A549 (cell line): Measurements from ENCODE around the gene RGS21. TPM values are rescaled to one million over a fixed set of nuclear protein-coding genes. Genes with fewer than 3 reads are reported as not detected.
A peak's percentile ranks its signal among the peaks of the same experiment; 100 is the strongest.
"Not testable (repeated sequence)": the region's sequence is repeated elsewhere in the genome, so short reads cannot be mapped to it uniquely, and the experiment has no call there.

Experiments
- ATAC-seq, 2 experiments: fragments of 200-7000 bp in 1 of 2; fragments of >200 bp in 1 of 2; cut with Nextera tagmentation in 1 of 2; cut with Tn5 transposase in 1 of 2; 3 replicates each; pipeline versions ENCODE4 v1.8.0 to v1.9.1; 2018 to 2020; ENCODE audit warnings: mild to moderate bottlenecking in 1 of 2, moderate library complexity in 1 of 2
- CTCF ChIA-PET: fragments of 300-600 bp; sonication (Branson Sonifier 250); formaldehyde crosslinking; extraction: SDS; loops from one replicate; lab custom pipeline; 2021; ENCODE audit warnings: antibody characterized with exemption, inconsistent platforms; lab: Yijun Ruan, JAX
- POLR2A ChIA-PET: fragments of 350-600 bp; formaldehyde crosslinking; extraction: SDS; loops from one replicate; lab custom pipeline; 2021; ENCODE audit warnings: antibody characterized with exemption, inconsistent platforms; lab: Yijun Ruan, JAX
- DNase-seq, 2 experiments: peaks; one replicate each; pipeline versions ENCODE4 v3.0.0 to v3.0.0-alpha.2; 2011 to 2016; ENCODE audit warnings: low read depth in 1 of 2, low spot score in 1 of 2
- FAIRE-seq: peaks from 2 replicates; lab custom pipeline; 2011; peaks lifted over from hg19 to GRCh38; lab: Jason Lieb, UNC
- H3K27ac ChIP-seq, 2 experiments: fragments of >200 bp; sonication (Bioruptor Twin); formaldehyde crosslinking; 3 replicates each; pipeline ENCODE4 v1.5.1; 2016 to 2017
- H3K4me1 ChIP-seq: fragments of >200 bp; sonication (Bioruptor Twin); formaldehyde crosslinking; 3 replicates; pipeline ENCODE4 v1.6.1; 2016
- H3K4me2 ChIP-seq: fragments of >200 bp; sonication (Bioruptor Twin); formaldehyde crosslinking; 3 replicates; pipeline ENCODE4 v1.6.1; 2016
- H3K4me3 ChIP-seq: fragments of >200 bp; sonication (Bioruptor Twin); formaldehyde crosslinking; 3 replicates; pipeline ENCODE4 v1.5.1; 2016
- H3K9me3 ChIP-seq: fragments of >200 bp; sonication (Bioruptor Twin); formaldehyde crosslinking; 3 replicates; pipeline ENCODE4 v1.6.1; 2016
- FOXS1 ChIP-seq: fragments of 250-450 bp; sonication (Bioruptor Pico); IDR thresholded peaks from 2 replicates; pipeline ENCODE4 v1.5.0; 2020; ENCODE audit warnings: mild to moderate bottlenecking, moderate library complexity
- GATA3 ChIP-seq: IDR thresholded peaks from 2 replicates; pipeline ENCODE4 v1.6.1; 2012; ENCODE audit warnings: borderline replicate concordance
- HES2 ChIP-seq: fragments of >200 bp; sonication (Bioruptor Twin); formaldehyde crosslinking; IDR thresholded peaks from 2 replicates; pipeline ENCODE4 v1.6.1; 2016
- HOXB13 ChIP-seq: fragments of 250-450 bp; sonication (Bioruptor Pico); IDR thresholded peaks from 2 replicates; pipeline ENCODE4 v1.5.0; 2020; ENCODE audit warnings: low read depth, mild to moderate bottlenecking, moderate library complexity
- KDM5A ChIP-seq: fragments of 200-600 bp; sonication (generic); IDR thresholded peaks from 2 replicates; pipeline ENCODE4 v1.6.1; 2016; ENCODE audit warnings: antibody characterized with exemption, mild to moderate bottlenecking
- NFE2L2 ChIP-seq: fragments of 150-350 bp; conservative IDR thresholded peaks from 2 replicates; pipeline ENCODE4 v1.6.1; 2014; ENCODE audit warnings: low read length
- PBX3 ChIP-seq: IDR thresholded peaks from 2 replicates; pipeline ENCODE4 v1.6.1; 2012
- RAD21 ChIP-seq, 2 experiments: fragments of >200 bp in 1 of 2; sonication (Bioruptor Twin) in 1 of 2; formaldehyde crosslinking in 1 of 2; IDR thresholded peaks in 1 of 2; conservative IDR thresholded peaks in 1 of 2; 2 replicates in 1 of 2; 3 replicates in 1 of 2; pipeline ENCODE4 v1.6.1; 2012 to 2018; ENCODE audit warnings: inconsistent platforms in 1 of 2
- RCOR1 ChIP-seq: fragments of 150-350 bp; IDR thresholded peaks from 2 replicates; pipeline ENCODE4 v1.6.1; 2014; ENCODE audit warnings: antibody characterized with exemption, low read length, low read depth
- SMC3 ChIP-seq: fragments of >200 bp; sonication (Bioruptor Twin); formaldehyde crosslinking; IDR thresholded peaks from 3 replicates; pipeline ENCODE4 v1.6.1; 2018; ENCODE audit warnings: inconsistent platforms
- ZSCAN20 ChIP-seq: fragments of 250-450 bp; sonication (Bioruptor Pico); IDR thresholded peaks from 2 replicates; pipeline ENCODE4 v1.8.0; 2022; ENCODE audit warnings: mild to moderate bottlenecking, moderate library complexity
- WGBS: methylation state at CpG from one replicate; pipeline ENCODE4 v1.1.6; 2017; ENCODE audit errors: missing lambda C conversion rate; 5-methylcytosine and 5-hydroxymethylcytosine counted together
- polyA plus RNA-seq, 4 experiments: library from polyadenylated mRNA; depleted of rRNA in 3 of 4; stranded (reverse); fragments of >200 nt; fragmentation: RNase III in 1 of 4; extraction: RNeasy Plus Mini Kit Qiagen cat#74134 plus additional on column Dnase treatment in 1 of 4; gene quantifications; 2 replicates in 3 of 4; 3 replicates in 1 of 4; pipeline ENCODE4 v1.2.3, GENCODE V29; 2011 to 2017
- TF ChIP-seq, protein P1 (sequence below): fragments of 150-350 bp; IDR thresholded peaks from 2 replicates; pipeline ENCODE4 v1.6.1; 2014; ENCODE audit warnings: low read depth, mild to moderate bottlenecking, low read length
- TF ChIP-seq, protein P2 (sequence below): fragments of >200 bp; sonication (Bioruptor Twin); formaldehyde crosslinking; IDR thresholded peaks from 3 replicates; pipeline ENCODE4 v1.5.1; 2016
- TF ChIP-seq, protein P3 (sequence below): fragments of >200 bp; sonication (Bioruptor Twin); formaldehyde crosslinking; IDR thresholded peaks from 3 replicates; pipeline ENCODE4 v1.6.1; 2016

The RGS21 gene
- polyA plus RNA-seq, 2 of the 4 experiments (the other 2 are of a cell fraction): not detected

DNA sequence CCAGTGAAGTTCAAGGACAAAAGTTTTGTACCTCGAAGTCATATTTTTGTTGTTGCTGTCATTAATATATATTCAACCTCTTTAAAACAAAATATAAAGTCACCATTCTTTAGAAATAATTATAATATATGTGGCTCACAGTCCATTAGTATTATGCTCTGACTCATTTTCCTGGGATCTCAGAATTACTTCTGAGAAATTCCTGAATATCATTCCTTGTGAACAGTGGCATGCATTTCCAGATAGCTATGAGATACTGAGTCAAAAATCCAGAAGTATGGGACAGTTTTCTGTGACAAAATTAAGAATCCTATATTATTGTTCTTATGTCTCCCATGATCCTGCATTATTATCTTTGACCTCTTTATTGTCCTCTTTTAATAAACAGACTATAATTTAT lies 13.8 kb upstream of the RGS21 start:
- TF ChIP-seq, protein P1, sequence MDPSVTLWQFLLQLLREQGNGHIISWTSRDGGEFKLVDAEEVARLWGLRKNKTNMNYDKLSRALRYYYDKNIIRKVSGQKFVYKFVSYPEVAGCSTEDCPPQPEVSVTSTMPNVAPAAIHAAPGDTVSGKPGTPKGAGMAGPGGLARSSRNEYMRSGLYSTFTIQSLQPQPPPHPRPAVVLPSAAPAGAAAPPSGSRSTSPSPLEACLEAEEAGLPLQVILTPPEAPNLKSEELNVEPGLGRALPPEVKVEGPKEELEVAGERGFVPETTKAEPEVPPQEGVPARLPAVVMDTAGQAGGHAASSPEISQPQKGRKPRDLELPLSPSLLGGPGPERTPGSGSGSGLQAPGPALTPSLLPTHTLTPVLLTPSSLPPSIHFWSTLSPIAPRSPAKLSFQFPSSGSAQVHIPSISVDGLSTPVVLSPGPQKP: no peak
- TF ChIP-seq ZSCAN20 (CRISPR knock-in tag) (no peak), HOXB13 (CRISPR knock-in tag) (no peak), HES2 (no peak), RCOR1 (no peak)
- ATAC-seq: no peak
- ChIA-PET POLR2A (no interaction called here), CTCF (interaction anchor here (0.7 kb wide), 1 partner anchor 19 kb away, joined by 4 read pairs; no protein-coding TSS in a partner anchor)
- no peaks in the 10 kb centered on the region for H3K9me3 ChIP-seq
- DNase-seq: no peak
- H3K27ac ChIP-seq: no peak overlapping the region
- no peaks in the 10 kb centered on the region for H3K4me1 ChIP-seq
- no peak for FAIRE-seq
- H3K4me3 ChIP-seq: no peak overlapping the region
- 7% methylated on average over 1 of the region's 1 CpG for WGBS
- H3K4me2 ChIP-seq: no peak overlapping the region

- H3K4me1 ChIP-seq, H3K27ac ChIP-seq, DNase-seq, CTCF ChIA-PET, FAIRE-seq, H3K9me3 ChIP-seq, H3K4me2 ChIP-seq, H3K4me3 ChIP-seq, POLR2A ChIA-PET, ATAC-seq: not testable (repeated sequence)
- 75% methylated on average over 2 of the region's 2 CpGs for WGBS
These were observed 8.5 kb upstream of the RGS21 start for GRCh38 chr1:192308314-192308713.

DNA sequence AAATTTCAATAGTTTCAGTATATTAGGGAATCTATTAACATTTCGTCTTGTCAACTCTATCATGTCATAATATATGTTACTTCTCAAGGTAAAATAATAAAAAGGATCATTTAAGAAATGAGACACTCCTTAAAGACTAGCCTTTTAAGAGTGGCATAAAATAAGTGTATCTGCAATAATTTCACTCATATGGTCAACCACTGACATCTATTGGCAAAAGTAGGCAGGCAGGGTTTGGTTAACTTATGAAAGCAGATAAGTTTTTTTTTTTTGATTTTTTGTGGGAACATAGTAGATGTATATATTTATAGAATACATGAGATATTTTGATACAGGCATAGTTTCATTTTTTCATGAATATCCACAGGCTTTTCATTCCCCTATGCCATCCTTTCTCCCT lies 5.5 kb upstream of the RGS21 start:
- ChIA-PET POLR2A (no interaction called here), CTCF (no interaction called here)
- DNase-seq (peak in 1 of 2 experiments; percentile 40), FAIRE-seq (no peak), ATAC-seq (no peak)
- Histone ChIP-seq H3K9me3 (no peaks in the 10 kb centered on the region), H3K4me3 (no peak overlapping the region), H3K27ac (no peak overlapping the region), H3K4me2 (no peak overlapping the region), H3K4me1 (no peaks in the 10 kb centered on the region)
- 17% methylated on average over 1 of the region's 1 CpG for WGBS
- peak; percentile 37; the same call in 2 of the 3 replicates for TF ChIP-seq SMC3
- peak; percentile 60 to 67 for TF ChIP-seq RAD21 (conservative IDR thresholded peaks at IDR 0.05 in 1 of 2, IDR thresholded peaks at IDR 0.05 in 1 of 2)
- TF ChIP-seq NFE2L2: no peak
- TF ChIP-seq, protein P2, sequence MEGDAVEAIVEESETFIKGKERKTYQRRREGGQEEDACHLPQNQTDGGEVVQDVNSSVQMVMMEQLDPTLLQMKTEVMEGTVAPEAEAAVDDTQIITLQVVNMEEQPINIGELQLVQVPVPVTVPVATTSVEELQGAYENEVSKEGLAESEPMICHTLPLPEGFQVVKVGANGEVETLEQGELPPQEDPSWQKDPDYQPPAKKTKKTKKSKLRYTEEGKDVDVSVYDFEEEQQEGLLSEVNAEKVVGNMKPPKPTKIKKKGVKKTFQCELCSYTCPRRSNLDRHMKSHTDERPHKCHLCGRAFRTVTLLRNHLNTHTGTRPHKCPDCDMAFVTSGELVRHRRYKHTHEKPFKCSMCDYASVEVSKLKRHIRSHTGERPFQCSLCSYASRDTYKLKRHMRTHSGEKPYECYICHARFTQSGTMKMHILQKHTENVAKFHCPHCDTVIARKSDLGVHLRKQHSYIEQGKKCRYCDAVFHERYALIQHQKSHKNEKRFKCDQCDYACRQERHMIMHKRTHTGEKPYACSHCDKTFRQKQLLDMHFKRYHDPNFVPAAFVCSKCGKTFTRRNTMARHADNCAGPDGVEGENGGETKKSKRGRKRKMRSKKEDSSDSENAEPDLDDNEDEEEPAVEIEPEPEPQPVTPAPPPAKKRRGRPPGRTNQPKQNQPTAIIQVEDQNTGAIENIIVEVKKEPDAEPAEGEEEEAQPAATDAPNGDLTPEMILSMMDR: peak; percentile 52
- TF ChIP-seq ZSCAN20 (CRISPR knock-in tag): no peak
- TF ChIP-seq, protein P3, sequence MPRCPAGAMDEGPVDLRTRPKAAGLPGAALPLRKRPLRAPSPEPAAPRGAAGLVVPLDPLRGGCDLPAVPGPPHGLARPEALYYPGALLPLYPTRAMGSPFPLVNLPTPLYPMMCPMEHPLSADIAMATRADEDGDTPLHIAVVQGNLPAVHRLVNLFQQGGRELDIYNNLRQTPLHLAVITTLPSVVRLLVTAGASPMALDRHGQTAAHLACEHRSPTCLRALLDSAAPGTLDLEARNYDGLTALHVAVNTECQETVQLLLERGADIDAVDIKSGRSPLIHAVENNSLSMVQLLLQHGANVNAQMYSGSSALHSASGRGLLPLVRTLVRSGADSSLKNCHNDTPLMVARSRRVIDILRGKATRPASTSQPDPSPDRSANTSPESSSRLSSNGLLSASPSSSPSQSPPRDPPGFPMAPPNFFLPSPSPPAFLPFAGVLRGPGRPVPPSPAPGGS: no peak
- TF ChIP-seq, all 56 proteins: peak for 3

DNA sequence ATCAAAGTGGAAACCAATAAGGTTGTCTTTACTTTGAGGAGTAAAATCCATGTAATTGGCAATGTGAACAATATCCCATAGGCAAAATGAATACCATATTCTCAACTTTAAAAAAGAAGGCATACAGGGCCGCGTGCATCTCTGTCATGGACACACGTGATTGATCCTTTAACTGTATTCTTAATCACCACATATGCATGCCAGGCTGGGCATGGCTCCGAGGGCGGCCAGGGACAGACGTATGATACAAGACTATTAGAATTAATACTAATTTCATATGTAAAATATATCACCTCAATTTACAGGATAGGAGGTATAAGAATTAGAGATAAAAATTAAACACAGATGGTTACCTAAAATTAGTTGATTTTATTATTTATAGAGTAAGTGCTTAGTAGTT lies 11.2 kb downstream of the RGS21 start:
- FAIRE-seq (no peak), ATAC-seq (no peak), DNase-seq (no peak)
- CTCF ChIA-PET: no interaction called here
- TF ChIP-seq GATA3 (no peak), FOXS1 (CRISPR knock-in tag) (no peak), KDM5A (no peak), PBX3 (no peak)
- POLR2A ChIA-PET: no interaction called here
- Histone ChIP-seq H3K27ac (no peak overlapping the region), H3K4me1 (no peaks in the 10 kb centered on the region), H3K9me3 (no peaks in the 10 kb centered on the region), H3K4me2 (no peak overlapping the region), H3K4me3 (no peak overlapping the region)
- WGBS: 78% methylated on average over 6 of the region's 6 CpGs
